ENCODE data around the gene GDPD5.

GDPD5 gene

DNA sequence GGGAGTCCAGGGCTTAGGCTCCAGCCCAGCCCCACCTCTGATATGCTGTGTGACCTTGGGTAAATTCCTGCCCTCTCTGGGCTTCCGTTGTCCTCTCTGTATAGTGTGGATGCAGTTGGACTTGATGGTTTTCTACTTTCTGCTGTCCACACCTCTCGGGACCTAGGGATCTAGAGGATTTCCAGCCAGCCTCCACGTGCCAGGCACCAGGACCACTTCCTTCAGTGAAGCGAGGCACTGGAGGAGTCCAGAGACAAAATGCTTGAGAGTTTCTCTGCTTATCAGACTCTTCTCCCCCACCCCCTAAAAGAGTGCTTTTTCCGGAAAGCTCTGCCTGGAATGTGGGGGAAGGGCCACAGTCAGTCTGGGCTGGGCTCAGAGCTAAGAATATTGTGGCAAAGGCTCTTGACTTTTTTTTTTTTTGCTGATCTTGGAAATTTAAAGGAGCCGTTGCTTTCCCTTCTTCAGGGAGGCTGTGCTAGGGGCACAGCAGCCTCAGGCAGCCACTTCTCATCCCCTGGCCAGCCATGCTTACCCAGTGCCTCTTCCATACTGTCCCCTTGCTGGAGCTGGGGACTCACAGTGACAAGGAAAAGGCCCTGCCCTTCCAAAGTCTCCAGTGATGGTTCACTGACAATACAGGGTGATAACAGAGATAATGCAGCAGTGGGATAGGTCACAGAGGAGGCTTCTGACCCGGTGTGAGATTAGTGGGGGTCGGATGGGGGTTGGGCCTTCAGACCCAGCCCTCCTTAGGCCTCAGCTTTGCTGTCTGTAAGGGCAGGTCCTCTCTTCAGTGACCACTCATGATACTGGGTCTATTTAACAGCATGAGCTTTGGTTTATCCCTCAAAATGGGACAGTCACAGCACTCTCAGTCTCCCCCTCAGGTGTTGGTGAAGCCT, 33.5 kb upstream of the GDPD5 start:
- DNase-seq, result no peak

DNA sequence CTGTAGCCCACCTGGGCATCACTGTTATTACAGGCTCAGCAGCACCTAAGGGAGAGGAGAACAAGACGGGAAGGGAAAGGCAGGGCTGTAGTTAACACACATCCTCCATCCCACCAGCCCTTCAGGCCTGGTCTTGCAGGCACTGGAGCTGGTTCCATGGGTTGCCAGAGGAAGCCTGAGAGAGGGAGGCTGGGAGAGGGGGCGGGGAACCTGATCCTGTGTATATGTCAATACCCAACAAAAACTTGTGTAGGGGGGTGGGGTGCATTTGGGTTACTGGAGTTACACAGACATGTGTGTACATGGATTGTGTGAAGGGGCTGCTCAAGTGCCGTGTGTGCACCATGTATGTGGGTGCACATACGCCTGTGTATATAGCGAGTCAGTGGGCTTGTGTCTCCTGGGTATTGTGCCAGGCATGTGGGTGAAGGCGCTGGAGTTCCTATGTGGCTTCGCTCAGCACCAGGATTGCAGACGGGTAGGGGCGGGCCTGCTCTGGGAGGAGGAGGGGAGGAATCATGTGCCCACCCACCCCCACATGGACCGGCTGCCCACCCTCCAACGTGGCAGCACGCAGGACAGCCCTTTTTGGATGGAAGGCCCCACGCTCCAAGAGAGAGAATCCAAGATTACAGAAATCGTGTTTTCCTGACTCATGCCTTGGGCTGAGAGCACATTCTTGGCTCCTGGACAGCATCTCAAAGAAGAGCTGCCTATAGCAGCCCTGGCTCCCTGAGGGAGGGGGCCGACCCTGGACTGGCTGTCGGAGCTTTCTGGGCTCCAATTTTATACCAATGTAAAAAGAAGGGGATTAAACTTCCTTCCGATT, 32.1 kb upstream of the GDPD5 start:
- no peak for DNase-seq

DNA sequence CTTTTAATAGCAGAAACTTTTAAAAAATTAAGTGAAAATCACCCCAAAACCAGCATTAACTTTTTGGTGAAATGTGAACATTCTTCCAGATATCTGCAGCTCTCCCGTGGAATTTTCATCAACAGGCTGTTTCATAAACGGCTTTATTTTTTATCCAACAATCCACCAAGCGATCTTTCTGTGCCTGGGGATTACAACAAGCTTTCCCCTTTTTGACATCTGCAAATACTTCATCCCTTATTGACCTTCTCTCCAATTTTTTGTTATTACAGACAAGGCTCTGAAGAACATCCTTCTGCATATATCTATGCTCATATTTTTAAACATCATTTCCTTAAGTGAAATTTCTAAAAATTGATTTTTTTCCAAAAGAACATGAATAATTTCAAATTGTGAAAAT, 30.5 kb upstream of the GDPD5 start:
- DNase-seq, result no peak

DNA sequence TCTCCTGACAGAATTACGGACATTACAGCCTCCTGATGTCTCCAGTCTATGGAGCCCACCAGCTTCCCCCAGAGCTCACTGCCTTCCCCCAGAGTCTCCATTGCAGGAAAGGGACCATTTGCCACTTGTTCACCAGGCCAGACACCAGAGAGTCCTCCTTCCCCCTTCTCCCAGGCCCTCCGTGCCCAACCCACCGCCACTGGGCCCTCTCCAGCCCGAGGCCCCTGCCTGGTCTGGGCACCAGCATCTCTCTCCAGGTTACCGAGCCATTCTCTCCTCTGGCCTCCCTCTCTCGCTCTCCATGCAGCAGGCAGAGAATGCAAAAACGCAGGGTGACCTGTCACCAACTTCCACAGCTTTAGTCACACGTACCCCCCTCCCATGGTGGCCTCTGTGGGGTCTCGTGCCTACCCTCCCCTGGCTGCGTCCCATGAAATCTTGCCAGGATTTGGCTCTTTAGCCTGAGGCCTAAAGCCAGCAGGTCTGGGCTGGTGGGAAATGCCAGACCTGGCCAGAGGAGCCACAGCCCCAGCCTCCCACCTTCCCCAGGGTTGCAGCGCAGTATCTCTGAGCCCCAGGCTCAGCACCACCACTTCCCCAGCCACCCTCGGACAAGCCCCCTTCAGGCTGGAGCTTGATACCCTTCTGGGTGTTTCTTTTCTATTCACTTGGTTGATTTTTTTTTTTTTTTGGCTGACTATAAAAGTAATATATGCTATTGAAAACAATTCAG, 29.5 kb upstream of the GDPD5 start:
- DNase-seq, result no peak

DNA sequence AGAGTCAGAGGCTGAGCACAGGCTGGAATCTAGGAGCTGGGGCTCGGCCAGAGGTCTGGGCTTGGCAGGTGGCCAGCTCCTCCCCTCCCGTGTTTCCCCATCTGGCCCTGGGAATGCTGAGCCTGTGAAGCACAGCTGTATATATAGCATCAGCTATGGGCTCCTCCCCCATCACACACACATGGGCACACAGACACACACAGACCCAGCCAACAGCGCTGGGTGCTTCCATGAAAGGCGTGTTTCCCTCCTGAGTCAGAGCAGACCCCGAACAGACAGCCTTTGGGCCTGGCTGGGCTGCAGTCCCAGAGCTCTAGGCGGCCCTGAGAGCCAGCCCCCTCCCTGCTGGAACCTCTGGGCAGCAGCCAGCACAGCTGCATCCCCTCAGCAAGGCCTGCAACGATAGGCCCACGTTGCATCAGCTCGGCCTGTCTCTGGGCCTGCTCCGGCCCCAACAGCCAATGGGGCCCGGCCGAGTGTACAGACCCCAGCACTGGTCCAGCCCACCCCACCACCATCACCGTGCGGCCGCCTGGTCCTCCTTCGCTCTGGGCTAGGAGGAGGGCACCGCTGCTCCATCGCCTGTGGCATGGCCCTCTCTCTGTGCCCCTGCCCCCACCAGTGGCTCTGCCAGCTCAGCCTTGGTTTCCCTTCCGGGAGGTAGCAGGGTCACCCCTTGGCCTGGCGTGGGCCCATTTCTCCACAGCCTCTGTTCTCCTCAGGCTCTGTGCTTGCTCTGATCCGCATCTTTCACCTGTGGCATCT, 28.7 kb upstream of the GDPD5 start:
- DNase-seq, result no peak

DNA sequence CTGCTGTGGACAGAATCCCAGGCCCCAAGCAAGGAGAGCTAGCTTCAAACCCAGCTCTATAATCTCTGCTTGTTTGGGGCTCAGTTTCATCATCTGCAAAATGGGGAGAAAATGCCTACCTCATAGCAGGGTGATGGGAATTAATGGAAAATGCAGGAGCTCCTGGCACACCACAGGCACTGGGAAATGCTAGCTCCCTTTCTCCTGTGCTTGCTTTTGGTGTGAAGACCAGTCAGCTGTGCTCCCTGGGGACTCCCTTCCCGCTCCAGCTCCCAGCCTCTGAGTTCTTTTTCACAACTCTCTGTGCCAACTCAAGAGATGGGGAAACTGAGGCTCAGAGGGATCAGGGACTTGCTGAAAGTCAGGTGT, 28.1 kb upstream of the GDPD5 start:
- DNase-seq, result no peak

DNA sequence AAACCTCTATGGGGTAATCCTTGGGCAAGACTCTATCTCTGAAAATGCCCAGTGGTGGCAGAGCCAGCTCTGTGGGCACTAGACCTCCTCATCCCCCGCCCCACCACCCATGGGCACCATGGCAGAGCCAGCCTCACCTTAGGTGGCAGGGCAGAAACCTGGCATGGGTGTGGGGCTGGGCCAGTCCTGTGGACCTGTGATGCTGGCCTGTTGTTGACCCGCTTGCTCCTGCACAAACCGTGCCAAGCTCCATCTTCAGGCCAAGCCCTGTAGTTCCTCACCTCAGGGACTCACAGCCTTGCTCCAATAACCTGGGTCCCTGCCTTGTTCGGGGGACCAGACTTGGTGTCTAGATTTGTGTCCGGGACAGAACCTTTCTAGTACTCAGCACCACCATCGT, 27.4 kb upstream of the GDPD5 start:
- DNase-seq, result no peak

DNA sequence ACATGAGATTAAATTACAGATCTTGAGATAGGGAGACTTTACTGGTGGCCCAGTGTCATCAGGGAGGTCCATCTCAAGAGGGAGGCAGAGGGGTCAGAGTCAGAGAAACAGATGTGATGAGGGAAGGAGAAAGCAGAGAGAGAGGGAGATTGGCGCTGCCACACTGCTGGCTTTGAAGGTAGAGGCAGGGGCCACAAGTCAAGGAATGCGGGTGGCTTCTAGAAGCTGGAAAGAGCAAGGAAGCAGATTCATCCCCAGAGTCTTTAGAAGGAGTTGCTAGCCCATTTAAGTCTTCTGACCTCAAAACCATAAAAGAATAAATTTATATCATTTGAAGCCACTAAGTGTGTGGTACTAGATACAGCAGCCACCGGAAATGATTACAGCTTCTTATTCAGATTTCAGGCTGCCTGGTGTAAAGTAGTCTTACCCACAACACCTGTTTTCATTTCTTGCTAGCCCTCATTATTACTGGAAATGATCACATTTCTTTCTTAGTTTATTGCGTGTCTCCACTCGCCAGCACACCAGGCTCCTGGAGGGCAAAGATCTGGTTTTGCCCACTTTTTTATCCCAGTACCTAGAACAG, 23.7 kb upstream of the GDPD5 start:
- DNase-seq, result no peak

DNA sequence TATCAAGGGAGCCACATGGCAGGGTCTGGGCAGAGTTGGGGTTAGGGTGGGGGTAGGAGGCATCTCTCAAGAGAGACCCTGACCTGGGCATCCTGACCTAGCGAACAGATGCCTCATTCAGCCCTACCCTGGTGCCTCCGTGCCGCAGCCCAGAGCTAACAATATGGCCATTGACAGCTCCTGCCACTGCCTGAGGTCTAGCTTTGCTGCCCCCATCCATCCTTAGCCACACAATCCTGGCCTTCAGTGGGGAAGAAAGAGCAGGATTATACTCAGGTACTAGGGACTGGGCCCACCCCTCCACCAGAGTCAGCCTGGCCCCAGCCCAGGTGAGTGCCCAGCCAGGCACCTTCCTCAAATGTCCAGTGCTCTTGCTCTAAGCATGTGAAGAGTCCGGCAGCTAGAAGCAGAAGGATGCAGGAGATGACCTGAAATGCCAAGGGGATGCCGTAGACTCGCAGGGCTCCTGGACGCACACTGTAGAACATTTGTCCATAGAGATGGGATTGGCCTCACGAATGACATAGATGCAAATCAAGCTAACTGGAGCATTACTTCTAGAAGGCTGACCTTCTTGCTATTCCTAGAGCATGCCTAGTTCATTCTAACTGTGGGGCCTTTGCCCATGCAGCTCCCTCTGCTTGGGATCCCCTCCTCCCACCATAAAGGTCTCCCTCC, 23.0 kb upstream of the GDPD5 start:
- DNase-seq, result no peak

DNA sequence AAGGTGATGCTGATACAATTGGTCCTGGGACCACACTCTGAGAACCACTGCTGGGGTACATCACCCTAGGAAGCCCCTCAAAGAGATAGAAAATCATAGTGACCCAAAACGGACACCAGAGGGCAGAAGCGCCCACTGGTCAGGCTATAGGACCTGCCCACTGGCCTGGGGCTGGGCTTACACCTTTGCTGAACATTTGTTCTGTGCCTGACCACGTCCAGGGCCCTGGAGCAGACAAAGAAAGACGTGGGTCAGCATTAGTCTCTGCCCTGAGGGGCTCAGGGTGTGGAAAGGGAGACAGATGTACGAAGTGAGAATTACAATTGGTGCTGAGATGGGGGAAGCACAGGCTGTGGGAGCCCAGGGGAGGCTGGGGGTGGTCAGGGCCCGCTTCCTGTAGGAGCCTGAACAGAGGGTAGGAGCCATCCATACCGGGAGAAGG, 21.9 kb upstream of the GDPD5 start:
- peak; percentile 44 for DNase-seq

DNA sequence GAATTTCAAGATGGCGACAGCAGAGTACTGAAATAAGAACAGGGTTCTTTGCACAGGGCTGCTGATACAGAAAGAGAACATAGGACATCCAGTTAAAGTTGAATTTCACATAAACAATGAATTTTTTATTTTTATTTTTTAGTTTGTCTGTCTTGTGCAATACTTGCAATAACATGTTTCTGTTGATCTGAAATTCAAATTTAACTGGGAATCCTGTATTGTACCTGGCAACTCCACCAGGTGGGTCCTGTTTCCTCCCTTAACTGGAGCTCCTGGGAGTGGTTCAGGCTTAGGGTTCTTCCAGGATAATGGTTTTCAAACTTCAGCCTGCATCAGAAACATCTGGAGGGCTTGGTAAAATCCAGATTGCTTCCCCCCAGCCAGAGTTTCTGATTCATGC, 21.4 kb upstream of the GDPD5 start:
- DNase-seq, result no peak

DNA sequence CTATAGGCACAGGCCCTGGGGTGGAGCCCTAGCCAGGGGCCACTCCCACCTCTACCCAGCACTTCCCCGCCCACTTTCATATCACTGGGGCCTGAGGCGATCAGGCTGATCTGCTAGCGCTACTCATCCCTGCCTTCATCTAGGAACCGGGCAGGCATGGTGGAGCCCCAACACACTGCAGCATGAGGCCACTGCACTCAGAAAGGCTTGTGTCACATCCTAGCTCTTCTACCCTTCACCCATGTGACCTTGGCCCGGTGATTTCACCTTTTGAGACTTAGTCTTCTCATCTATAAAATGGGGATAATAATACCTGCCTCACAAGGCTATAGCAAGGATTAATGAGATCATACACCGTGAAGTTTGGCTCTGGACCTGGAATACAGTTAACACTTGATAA, 18.1 kb upstream of the GDPD5 start:
- no peak for DNase-seq

DNA sequence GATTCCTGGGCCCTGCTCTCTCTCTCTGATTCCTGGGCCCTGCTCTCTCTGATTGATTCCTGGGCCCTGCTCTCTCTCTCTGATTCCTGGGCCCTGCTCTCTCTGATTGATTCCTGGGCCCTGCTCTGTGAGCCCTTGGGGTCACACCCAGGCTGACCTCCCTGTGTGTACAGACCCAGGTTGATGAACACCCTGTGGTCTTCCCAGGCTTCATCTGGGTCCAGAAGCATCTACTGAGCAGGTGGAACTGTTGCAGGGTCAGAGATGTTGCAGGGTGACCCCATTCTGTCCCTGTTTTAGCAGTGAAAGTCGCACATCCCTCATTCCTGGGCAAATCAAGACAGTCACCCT, 16.3 kb upstream of the GDPD5 start:
- no peak for DNase-seq

DNA sequence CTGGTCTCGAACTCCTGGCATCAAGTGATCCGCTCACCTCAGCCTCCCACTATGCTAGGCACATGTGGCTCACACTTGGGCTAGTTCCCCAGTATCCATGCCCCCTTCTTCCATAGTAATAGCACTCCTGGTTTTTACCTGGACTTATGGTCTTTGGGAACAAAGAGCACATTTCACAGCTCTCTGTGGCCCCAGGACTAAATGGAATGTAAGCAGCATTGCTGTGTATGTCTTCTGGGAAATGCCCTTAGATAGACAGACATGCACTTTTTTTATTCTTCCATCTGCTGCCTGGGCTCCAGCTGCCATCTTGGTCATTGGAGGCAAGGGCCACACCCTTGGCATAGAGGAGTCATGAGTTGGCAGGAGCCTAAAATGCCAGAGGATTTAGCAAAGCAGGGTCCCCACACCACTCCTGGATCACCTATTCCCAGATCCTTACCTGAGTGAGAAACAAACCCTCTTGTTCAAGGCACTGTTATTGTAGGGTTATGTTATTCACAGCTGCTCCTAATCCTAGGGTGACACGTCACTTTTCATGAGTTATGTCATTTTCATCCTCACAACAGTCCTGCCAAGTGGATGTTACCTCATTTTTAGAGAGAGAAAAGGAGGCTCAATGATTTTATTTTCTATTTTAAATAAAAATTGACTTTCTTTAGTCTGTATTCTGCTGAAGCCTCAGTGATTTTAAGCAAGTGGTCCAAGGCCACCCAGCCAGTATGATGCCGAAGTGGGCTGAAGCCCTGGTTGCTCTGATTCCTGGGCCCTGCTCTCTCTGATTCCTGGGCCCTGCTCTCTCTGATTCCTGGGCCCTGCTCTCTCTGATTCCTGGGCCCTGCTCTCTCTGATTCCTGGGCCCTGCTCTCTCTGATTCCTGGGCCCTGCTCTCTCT, 15.7 kb upstream of the GDPD5 start:
- DNase-seq, result no peak

DNA sequence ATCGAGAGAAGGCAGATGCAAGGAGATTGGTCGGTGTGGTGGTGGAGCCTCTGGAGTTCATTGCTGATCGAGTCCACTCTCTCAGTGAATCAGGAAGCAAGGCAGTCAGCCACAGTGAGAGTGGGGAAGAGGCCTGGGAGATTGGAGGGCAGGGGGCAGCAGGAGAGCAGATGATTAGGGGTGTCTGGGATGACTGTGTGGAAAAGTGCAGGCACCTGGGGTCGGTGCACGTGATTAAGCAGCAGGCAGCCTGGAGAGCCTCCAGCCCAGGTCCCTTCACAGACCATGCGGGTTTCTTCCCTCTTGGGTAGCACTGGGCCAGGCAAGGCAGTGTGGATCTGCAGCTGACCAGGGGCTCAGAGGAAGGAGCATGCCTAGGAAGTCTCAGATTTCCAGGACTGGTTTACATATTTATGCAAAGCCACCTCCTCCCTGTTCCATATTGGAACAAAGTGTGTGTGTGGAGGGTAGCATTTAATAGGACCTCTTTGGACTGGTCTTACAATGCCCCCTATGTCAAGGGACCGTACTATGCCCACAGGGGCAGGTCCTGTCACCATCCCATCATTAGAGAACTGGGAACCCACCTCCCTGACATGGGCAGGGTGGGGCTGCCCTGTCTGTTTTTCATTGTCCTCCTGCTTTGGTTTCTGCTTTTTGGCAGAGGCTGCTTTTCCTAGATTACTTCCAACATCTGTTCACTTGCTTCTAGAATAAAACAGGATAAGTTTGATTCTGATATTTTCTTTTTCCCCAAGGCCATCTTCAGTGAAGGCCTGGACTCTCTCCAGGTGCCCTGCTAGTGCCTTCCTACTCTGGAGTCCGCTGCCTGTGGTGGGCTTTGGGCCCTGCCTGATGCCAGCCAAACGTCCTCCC, 14.0 kb upstream of the GDPD5 start:
- DNase-seq, result no peak

DNA sequence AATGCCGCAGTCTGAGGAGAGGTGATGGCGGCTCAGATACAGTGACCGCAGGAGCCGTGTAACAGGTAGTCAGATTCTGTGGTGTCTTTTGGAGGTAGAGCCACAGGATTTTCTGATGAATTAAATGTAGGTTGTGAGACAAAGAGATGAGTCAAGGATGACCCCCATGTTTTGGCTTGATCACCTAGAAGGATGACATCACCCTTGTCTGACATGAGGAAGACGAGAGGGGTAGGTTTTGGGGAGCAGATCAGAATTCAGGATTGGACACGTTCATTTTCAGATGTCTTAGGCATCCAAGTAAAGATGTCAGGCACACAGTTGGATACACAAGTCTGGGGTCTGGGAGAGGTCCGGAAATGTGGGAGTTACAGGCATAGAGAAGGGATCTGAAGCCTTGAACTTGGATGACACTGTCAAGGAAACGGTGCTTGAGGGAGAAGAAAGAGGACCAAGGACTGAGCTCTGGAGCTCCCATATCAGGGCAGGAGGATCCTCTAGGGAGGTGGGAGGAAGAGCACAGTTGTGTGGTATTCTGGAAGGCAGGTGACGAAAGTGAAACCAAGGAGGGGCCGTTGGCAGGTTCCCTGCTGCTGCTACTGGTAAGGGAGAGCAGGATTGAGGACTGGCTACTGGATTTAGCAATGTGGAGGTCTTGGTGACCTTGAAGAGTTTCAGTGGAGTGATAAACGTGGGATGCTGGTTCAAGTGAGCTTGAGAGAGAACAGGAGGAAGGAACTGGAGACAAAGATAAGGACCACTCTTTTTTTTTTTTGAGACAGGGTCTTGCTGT, 12.6 kb upstream of the GDPD5 start:
- DNase-seq, result no peak

DNA sequence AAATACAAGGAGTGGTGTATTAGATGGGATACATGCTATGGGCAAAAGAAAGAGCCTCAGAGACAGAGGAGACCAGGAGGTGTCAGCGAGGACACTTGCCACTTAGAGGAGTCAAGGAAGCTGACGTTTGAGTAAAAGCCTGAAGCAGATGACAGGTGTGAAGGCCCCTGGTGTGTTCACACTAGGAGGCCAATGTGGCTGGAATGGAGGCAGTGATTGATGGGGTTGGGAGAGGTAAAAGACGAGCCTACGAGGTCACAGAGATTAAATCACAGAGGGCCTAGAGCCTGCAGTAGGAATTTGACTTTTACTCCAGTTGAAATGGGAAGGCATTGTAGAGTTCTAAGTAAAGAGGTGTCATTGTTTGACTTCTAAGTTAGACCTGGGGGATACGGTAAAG, 12.0 kb upstream of the GDPD5 start:
- no peak for DNase-seq

DNA sequence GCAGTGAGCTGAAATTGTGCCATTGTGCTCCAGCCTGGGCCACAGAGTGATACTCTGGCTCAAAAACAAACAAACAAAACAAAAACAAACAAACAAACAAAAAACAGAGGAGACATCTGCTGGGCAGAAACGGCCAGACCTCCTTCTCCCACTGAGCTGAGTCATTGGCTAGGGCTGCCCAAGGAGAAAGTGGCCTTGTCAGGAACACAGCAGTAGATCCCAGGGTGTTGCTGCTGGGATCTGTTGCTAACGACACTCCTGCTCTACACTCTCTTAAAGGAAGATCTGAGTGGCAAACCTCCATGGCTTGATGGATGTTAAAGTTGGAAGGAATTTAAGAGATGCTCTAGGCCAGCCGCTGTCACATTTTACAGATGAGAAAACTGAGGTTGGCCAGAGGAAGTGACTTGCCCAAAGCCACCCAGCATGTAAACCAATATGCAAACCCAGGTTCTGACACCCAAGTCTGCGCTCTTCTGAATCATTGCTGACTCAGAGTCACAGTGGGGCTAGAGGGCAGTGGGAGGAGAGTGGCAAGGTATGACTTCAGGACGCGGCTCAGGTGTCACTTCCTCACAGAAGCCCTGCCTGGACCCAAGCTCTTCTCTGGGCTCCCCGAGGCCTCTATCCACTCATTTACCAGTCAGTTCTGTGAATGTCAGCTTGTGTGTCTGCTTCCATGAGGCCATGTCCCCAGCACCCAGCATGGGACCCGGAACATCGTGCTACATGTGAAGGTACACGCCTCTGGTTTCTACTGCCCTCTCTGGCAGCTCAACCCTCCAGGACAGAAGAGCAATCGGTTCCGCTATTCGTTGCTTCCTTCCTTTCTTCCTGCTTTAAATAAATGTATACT, 11.3 kb upstream of the GDPD5 start:
- DNase-seq, result peak; percentile 50
